ENCODE data around the gene ANKDD1A. TPM values are rescaled to one million over a fixed set of nuclear protein-coding genes. Genes with fewer than 3 reads are reported as not detected.

ANKDD1A gene
- total and polyA plus RNA-seq, 4 donors: 2.3 to 6.8 (median 4.2) TPM

- H3K36me3 ChIP-seq (ENCODE audit: control insufficient read depth in 4 of 4, insufficient read depth in 4 of 4, low read length in 4 of 4): peaks cover 0 to 1% (median 0%) of the 10 kb centered on the region in 4 donors
- no peak for TF ChIP-seq CTCF (IDR thresholded peaks at IDR 0.05; ENCODE audit: control extremely low read depth, extremely low read depth)
- 95 to 99% methylated on average over 3 of the region's 3 CpGs for WGBS, 2 donors
These were observed 5.3 kb upstream of the ANKDD1A start for GRCh38 chr15:64906402-64906801.

DNA sequence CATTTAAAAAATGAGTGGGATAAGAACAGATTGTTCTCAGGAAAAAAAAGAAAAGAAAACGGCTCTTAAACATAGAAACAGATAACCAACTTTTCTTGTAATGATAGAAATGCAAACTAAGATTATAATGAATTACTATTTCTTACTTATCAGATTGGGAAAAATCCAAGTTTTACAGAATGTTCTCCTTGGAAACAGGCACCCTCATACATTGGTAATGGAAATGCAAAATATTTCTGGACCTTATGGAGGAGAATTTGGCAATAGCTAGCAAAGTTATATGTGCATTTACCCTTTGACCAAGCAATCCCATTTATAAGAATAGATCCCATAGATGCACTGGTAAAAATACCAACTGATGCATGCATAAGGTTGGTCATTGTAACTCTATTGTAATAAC is 3.7 kb upstream of the ANKDD1A start:
- Histone ChIP-seq H3K4me3 (no peak overlapping the region), H3K4me1 (ENCODE audit: control insufficient read depth in 5 of 5, insufficient read depth in 5 of 5, low read length in 5 of 5) (peaks cover 0 to 18% (median 2%) of the 10 kb centered on the region in 5 donors), H3K36me3 (ENCODE audit: control insufficient read depth in 4 of 4, insufficient read depth in 4 of 4, low read length in 4 of 4) (peaks cover 0 to 1% (median 0%) of the 10 kb centered on the region in 4 donors), H3K9me3 (ENCODE audit: control insufficient read depth in 4 of 4, insufficient read depth in 3 of 4, low read length in 3 of 4) (no peaks in the 10 kb centered on the region), H3K27me3 (ENCODE audit: control insufficient read depth in 3 of 3, insufficient read depth in 3 of 3, low read length in 2 of 3) (no peaks in the 10 kb centered on the region), H3K9ac (ENCODE audit: insufficient read depth in 1 of 2, low read length in 2 of 2) (no peak overlapping the region), H3K27ac (ENCODE audit: low read depth in 1 of 2, low read length in 1 of 2) (no peak overlapping the region)
- WGBS, 2 donors: 51 to 81% methylated on average over 1 of the region's 1 CpG
- no peak for DNase-seq
- no peak for ATAC-seq (ENCODE audit: insufficient read depth, low FRiP score)
- no peak for TF ChIP-seq CTCF (IDR thresholded peaks at IDR 0.05; ENCODE audit: control extremely low read depth, extremely low read depth)

More at GRCh38 chr15:64906402-64906801, 5.3 kb upstream of the ANKDD1A start:
- no peak for DNase-seq
- H3K9me3 ChIP-seq (ENCODE audit: control insufficient read depth in 4 of 4, insufficient read depth in 3 of 4, low read length in 3 of 4): no peaks in the 10 kb centered on the region
- no peak for ATAC-seq (ENCODE audit: insufficient read depth, low FRiP score)
- no peak overlapping the region for H3K27ac ChIP-seq (ENCODE audit: low read depth in 1 of 2, low read length in 1 of 2)
- H3K9ac ChIP-seq (ENCODE audit: insufficient read depth in 1 of 2, low read length in 2 of 2): no peak overlapping the region
- no peaks in the 10 kb centered on the region for H3K27me3 ChIP-seq (ENCODE audit: control insufficient read depth in 3 of 3, insufficient read depth in 3 of 3, low read length in 2 of 3)
- H3K4me3 ChIP-seq: no peak overlapping the region
- peaks cover 0 to 10% (median 0%) of the 10 kb centered on the region in 5 donors for H3K4me1 ChIP-seq (ENCODE audit: control insufficient read depth in 5 of 5, insufficient read depth in 5 of 5, low read length in 5 of 5)

DNA sequence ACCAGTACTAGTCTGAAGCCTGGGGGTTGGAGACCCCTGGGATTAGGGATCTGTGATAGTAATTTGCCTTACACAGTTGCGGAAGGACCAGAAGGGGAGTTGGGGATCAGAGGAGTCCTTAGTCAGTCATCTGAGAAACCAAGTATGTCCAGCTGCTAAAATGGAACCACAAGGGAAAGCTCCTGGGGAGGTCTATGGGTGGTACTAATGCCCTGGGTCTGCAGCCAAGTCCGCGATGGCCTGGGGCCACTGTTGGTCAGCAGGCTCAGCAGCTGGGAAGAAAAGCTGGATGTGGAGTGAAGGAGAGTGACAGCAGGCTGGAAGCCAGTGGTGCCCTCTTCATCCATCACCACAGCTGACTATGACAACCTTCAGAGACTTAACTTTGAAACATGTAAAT is 2.2 kb upstream of the ANKDD1A start:
- H3K9ac ChIP-seq (ENCODE audit: insufficient read depth in 1 of 2, low read length in 2 of 2): no peak overlapping the region
- TF ChIP-seq CTCF (IDR thresholded peaks at IDR 0.05; ENCODE audit: control extremely low read depth, extremely low read depth): no peak
- no peak overlapping the region for H3K4me3 ChIP-seq
- ATAC-seq (ENCODE audit: insufficient read depth, low FRiP score) (no peak), DNase-seq (no peak)
- WGBS, 2 donors: 95% methylated on average over 3 of the region's 3 CpGs
- H3K4me1 ChIP-seq (ENCODE audit: control insufficient read depth in 5 of 5, insufficient read depth in 5 of 5, low read length in 5 of 5): peaks cover 0 to 14% (median 2%) of the 10 kb centered on the region in 5 donors
- H3K36me3 ChIP-seq (ENCODE audit: control insufficient read depth in 4 of 4, insufficient read depth in 4 of 4, low read length in 4 of 4): peaks cover 0 to 1% (median 0%) of the 10 kb centered on the region in 4 donors
- H3K27ac ChIP-seq (ENCODE audit: low read depth in 1 of 2, low read length in 1 of 2): no peak overlapping the region
- no peaks in the 10 kb centered on the region for H3K9me3 ChIP-seq (ENCODE audit: control insufficient read depth in 4 of 4, insufficient read depth in 3 of 4, low read length in 3 of 4)
- no peaks in the 10 kb centered on the region for H3K27me3 ChIP-seq (ENCODE audit: control insufficient read depth in 3 of 3, insufficient read depth in 3 of 3, low read length in 2 of 3)
